AG04450 (cell line): ENCODE measurements around the gene LRTM2. TPM values are rescaled to one million over a fixed set of nuclear protein-coding genes. Genes with fewer than 3 reads are reported as not detected.

Source experiments
- CTCF ChIA-PET: fragments of 300-600, 350-600 bp; formaldehyde crosslinking; extraction: SDS; loops from one replicate; lab custom pipeline; 2022; ENCODE audit warnings: antibody characterized with exemption, inconsistent platforms; lab: Charles Lee
- POLR2A ChIA-PET: fragments of 350-600 bp; formaldehyde crosslinking; extraction: SDS; loops from one replicate; lab custom pipeline; 2021; ENCODE audit warnings: antibody characterized with exemption, inconsistent platforms; lab: Yijun Ruan, JAX
- DNase-seq: peaks from one replicate; pipeline ENCODE4 v3.0.0-alpha.2; 2011; ENCODE audit warnings: low read depth, low spot score
- H3K27ac ChIP-seq: one replicate; pipeline ENCODE4 v1.5.1; 2012; ENCODE audit warnings: low read depth, low read length, control low read depth
- H3K27me3 ChIP-seq: one replicate; pipeline ENCODE4 v1.6.0; 2012; ENCODE audit warnings: low read length; ENCODE audit not compliant: control insufficient read depth, insufficient read depth
- H3K4me3 ChIP-seq: 2 replicates; pipeline ENCODE4 v1.5.1; 2011; ENCODE audit warnings: mild to moderate bottlenecking, low read depth, low read length, control low read depth
- H3K9me3 ChIP-seq: 2 replicates; pipeline ENCODE4 v1.5.1; 2012; ENCODE audit warnings: low read length; ENCODE audit not compliant: control insufficient read depth, insufficient read depth
- CTCF ChIP-seq: IDR thresholded peaks from 2 replicates; pipeline ENCODE4 v1.5.1; 2011; ENCODE audit warnings: low read depth, low read length, control low read depth, inconsistent platforms
- polyA plus RNA-seq: library from polyadenylated mRNA; depleted of rRNA; stranded (reverse); fragments of >200 nt; gene quantifications from 2 replicates; pipeline ENCODE4 v1.2.3, GENCODE V29; 2011

LRTM2 gene
- polyA plus RNA-seq, 1 experiment = not detected

GRCh38 chr12:1810931-1811280, 9.5 kb upstream of the LRTM2 start:
- no peak overlapping the region for H3K27ac ChIP-seq
- no peak for DNase-seq
- POLR2A ChIA-PET = interaction anchor here (1.1 kb wide), 1 partner anchor 122 kb away, joined by 3 read pairs; no protein-coding TSS in a partner anchor
- no peak overlapping the region for H3K4me3 ChIP-seq
- H3K27me3 ChIP-seq = peaks cover 19% of the 10 kb centered on the region
- CTCF ChIA-PET = interaction anchor here (3.6 kb wide), 1 partner anchor 129 kb away, joined by 18 read pairs; no protein-coding TSS in a partner anchor
- no peaks in the 10 kb centered on the region; the same call in 1 of the 2 replicates for H3K9me3 ChIP-seq
- no peak for TF ChIP-seq CTCF

- POLR2A ChIA-PET = interaction anchor here (1.1 kb wide), 1 partner anchor 122 kb away, joined by 3 read pairs; no protein-coding TSS in a partner anchor
- Histone ChIP-seq H3K4me3 (no peak overlapping the region), H3K27ac (no peak overlapping the region), H3K9me3 (no peaks in the 10 kb centered on the region; the same call in 1 of the 2 replicates), H3K27me3 (peaks cover 23% of the 10 kb centered on the region)
- CTCF ChIA-PET = interaction anchor here (3.6 kb wide), 1 partner anchor 128 kb away, joined by 18 read pairs; no protein-coding TSS in a partner anchor
- TF ChIP-seq CTCF = no peak
- DNase-seq = no peak
Observed at GRCh38 chr12:1811281-1811947, 9.0 kb upstream of the LRTM2 start.

GRCh38 chr12:1811948-1812291, 8.4 kb upstream of the LRTM2 start:
- DNase-seq = no peak
- Histone ChIP-seq H3K9me3 (no peaks in the 10 kb centered on the region; the same call in 1 of the 2 replicates), H3K27ac (peak overlapping the region; percentile 2), H3K4me3 (no peak overlapping the region), H3K27me3 (peaks cover 28% of the 10 kb centered on the region)
- TF ChIP-seq CTCF = no peak
- ChIA-PET CTCF (interaction anchor here (3.6 kb wide), 1 partner anchor 128 kb away, joined by 18 read pairs; no protein-coding TSS in a partner anchor), POLR2A (interaction anchor here (1.1 kb wide), 1 partner anchor 121 kb away, joined by 3 read pairs; no protein-coding TSS in a partner anchor)

- TF ChIP-seq CTCF = no peak
- H3K27me3 ChIP-seq = peaks cover 29% of the 10 kb centered on the region
- CTCF ChIA-PET = interaction anchor here (3.6 kb wide), 1 partner anchor 127 kb away, joined by 18 read pairs; no protein-coding TSS in a partner anchor
- H3K4me3 ChIP-seq = no peak overlapping the region
- POLR2A ChIA-PET = no interaction called here
- no peak overlapping the region for H3K27ac ChIP-seq
- H3K9me3 ChIP-seq = peaks cover 3% of the 10 kb centered on the region; the same call in 1 of the 2 replicates
- DNase-seq = no peak
Observed at GRCh38 chr12:1812650-1813302, 7.6 kb upstream of the LRTM2 start.
